ENCODE measurements around the gene ATP8A2.
A peak's percentile ranks its signal among the peaks of the same experiment; 100 is the strongest.

- TF ChIP-seq EZH2phosphoT487 (IDR thresholded peaks at IDR 0.05; ENCODE audit: borderline replicate concordance, low read depth, low read length) (no peak), CTCF (conservative IDR thresholded peaks at IDR 0.05; ENCODE audit: low read length) (0 out of 2 replicates have a peak, but pooled peaks have one; percentile 18)
These were observed 353.3 kb downstream of the ATP8A2 start for GRCh38 chr13:25725104-25725503.

Measured in OCI-LY7 (cell line).